Natural killer cell treated with Interleukin-12 subunit alpha and Interleukin-12 subunit beta and Interleukin-15 and Interleukin-18, amount 100 ng/mL, for 72 hours (primary cell): ENCODE results near the gene DCUN1D4. TPM values are rescaled to one million over a fixed set of nuclear protein-coding genes. Genes with fewer than 3 reads are reported as not detected.

Source experiments
- ATAC-seq, 2 donors: fragments of 150-1000 bp; cut with Tn5 transposase in 1 of 2; sonication (Bioruptor Pico), chemical (Tn5 transposase) in 1 of 2; 2 replicates each; pipeline ENCODE4 v1.10.0; 2021
- DNase-seq: peaks from one replicate; pipeline ENCODE4 v3.0.0; 2022; ENCODE audit warnings: low spot score
- H3K27ac Mint-ChIP-seq, 2 donors: 1 replicate in 1 of 2; 2 replicates in 1 of 2; pipeline ENCODE4 v1.8.0; 2022; ENCODE audit warnings: mixed read lengths in 2 of 2, mild to moderate bottlenecking in 1 of 2, moderate library complexity in 1 of 2
- H3K27me3 Mint-ChIP-seq, 2 donors: 1 replicate in 1 of 2; 2 replicates in 1 of 2; pipeline ENCODE4 v1.8.0; 2022; ENCODE audit warnings: mixed read lengths in 2 of 2
- H3K36me3 Mint-ChIP-seq: one replicate; pipeline ENCODE4 v1.8.0; 2022; ENCODE audit warnings: mixed read lengths
- H3K4me1 Mint-ChIP-seq, 2 donors: 1 replicate in 1 of 2; 2 replicates in 1 of 2; pipeline ENCODE4 v1.8.0; 2022; ENCODE audit warnings: low read depth in 2 of 2, mixed read lengths in 2 of 2, mild to moderate bottlenecking in 1 of 2
- H3K4me3 Mint-ChIP-seq: one replicate; pipeline ENCODE4 v1.8.0; 2022; ENCODE audit warnings: mixed read lengths
- H3K9me3 Mint-ChIP-seq: 2 replicates; pipeline ENCODE4 v1.8.0; 2022; ENCODE audit warnings: mixed read lengths
- total RNA-seq, 2 donors: library from RNA; stranded (reverse); gene quantifications; one replicate each; pipeline ENCODE4 v1.2.3, GENCODE V29; 2022

The DCUN1D4 gene
- total RNA-seq, result 10 to 100 TPM; 29.3 to 30.4 TPM

DNA sequence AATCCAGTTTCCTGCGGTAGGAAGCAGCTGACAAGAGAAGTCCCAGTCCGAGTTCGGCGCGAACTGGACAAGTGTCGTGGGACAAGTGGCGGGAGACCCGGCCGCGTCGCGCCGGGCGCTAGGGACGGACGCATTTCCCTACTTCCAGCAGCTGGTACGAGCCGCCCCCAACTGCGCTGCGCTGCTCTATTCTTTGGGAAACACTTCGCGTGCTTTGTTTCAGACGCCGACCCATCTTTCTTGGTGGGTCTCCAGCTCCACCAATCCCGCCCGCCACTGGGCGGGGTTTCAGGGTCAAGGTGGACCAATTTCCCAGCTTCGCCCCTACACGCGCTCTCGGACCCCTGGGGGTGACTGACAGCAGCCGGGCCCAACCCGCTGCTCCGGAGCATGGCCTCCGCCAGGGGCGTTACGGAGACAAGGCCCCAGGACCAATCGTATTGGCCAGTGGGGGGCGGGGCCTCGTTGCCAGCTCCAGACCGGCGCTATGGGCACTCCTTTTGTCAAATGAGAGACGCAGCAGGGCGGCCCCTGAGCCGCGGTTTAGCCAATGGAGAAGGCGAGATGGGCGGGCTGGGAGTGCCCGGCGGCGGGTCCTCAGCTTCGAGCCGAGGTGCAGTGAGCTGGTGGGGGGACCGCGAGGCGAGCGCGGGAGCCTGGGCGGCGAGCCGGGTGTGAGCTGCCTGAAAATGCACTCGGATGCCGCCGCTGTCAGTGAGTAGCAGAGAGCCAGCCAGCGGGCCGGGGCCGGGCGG lies at the start of gene DCUN1D4:
Gene DCUN1D4, plus strand, starts transcription at position 600 of the 755 bp plus-strand sequence. Its CDS starts 90 bp downstream, at position 690.
- Mint-ChIP-seq H3K9me3 (no peaks in the 10 kb centered on the region), H3K4me3 (peak within 1 kb of the TSS; percentile 87), H3K27me3 (no peaks in the 10 kb centered on the region), H3K4me1 (peaks cover 18% of the 10 kb centered on the region in 2 donors), H3K36me3 (no peaks in the 10 kb centered on the region), H3K27ac (peak within 1 kb of the TSS; percentile 71 to 84)
- ATAC-seq (peak; percentile 97), DNase-seq (peak; percentile 100)

DNA sequence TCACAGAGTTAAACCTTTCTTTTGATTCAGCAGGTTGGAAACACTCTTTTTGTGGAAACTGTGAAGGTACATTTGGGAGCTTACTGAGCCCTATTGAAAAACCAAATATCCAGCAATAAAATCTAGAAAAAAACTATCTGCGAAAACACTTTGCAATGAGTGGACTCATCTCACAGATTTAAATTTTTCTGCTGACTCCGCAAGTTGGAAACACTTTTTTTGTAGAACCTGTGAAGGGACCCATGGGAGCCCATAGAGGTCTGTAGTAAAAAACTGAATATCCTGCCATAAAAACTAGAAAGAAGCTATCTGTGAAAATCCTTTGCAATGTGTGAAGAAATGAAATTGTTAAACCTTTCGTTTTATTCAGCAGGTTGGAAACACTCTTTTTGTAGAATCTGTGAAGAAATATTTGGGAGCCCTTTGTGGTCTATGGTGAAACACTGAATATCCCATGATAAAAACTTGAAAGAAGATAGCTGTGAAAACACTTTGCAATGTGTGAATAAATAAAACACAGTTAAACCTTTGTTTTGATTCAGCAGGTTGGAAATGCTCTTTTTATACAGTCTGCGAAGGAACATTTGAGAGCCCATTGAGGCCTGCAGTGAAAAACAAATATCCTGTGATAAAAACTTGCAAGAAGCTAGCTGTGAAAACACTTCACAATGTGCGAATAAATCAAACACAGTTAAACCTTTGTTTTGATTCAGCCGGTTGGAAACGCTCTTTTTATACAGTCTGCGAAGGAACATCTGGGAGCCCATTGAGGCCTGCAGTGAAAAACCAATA lies 22.3 kb upstream of the DCUN1D4 start:
- peaks cover 12% of the 10 kb centered on the region for H3K9me3 Mint-ChIP-seq
- ATAC-seq (no peak), DNase-seq (no peak)
- peaks cover 6 to 12% of the 10 kb centered on the region in 2 donors for H3K27me3 Mint-ChIP-seq
- H3K4me1 Mint-ChIP-seq, result no peaks in the 10 kb centered on the region
- no peak overlapping the region for H3K27ac Mint-ChIP-seq
- H3K4me3 Mint-ChIP-seq, result no peak overlapping the region
- H3K36me3 Mint-ChIP-seq, result peaks cover 34% of the 10 kb centered on the region

DNA sequence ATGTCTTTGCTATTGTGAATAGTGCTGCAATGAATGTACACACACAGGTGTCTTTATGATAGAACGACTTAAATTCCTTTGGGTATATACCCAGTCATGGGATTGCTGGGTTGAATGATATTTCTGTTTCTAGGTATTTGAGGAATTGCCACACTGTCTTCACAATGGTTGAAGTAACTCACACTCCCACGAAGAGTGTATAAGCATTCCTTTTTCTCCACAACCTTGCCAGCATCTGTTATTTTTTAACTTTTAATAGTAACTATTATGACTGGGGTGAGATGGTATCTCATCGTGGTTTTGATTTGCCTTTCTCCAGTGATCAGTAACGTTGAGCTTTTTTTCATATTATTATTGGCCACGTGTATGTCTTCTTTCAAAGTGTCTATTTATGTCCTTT lies 17.6 kb upstream of the DCUN1D4 start:
- no peak overlapping the region for H3K27ac Mint-ChIP-seq
- H3K9me3 Mint-ChIP-seq, result peaks cover 4% of the 10 kb centered on the region
- peaks cover 17 to 26% of the 10 kb centered on the region in 2 donors for H3K27me3 Mint-ChIP-seq
- DNase-seq, result no peak
- no peak for ATAC-seq
- peaks cover 0 to 4% of the 10 kb centered on the region in 2 donors for H3K4me1 Mint-ChIP-seq
- no peak overlapping the region for H3K4me3 Mint-ChIP-seq
- peaks cover 12% of the 10 kb centered on the region for H3K36me3 Mint-ChIP-seq

DNA sequence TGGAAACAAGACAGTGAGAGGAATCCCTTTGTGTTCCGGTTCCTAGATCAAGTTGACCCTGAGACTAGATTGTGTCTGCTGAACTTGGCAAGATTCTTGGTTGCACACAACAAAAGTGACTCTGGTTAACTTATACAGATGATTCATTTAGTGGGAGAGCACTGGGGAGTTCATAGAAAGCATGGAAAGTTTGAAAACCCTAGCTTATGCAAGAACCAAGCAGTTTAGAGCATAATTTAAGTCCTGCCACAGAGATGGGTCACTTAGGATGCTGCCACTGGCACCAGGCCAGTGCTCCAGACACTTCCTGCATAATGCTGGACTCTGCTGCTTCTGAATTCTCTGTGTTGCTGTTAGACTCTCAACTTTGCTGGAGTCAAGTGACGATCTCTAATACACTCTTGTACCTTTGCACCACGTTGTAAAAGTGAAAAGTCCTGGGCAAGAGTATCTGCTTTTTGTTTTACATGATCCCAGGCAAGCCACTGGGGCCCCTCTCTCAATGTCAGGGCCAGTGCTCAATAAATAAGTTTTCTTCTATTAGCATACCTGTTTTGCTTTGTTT lies 12.7 kb upstream of the DCUN1D4 start:
- H3K27ac Mint-ChIP-seq, result no peak overlapping the region
- ATAC-seq, result no peak
- no peaks in the 10 kb centered on the region for H3K36me3 Mint-ChIP-seq
- H3K4me3 Mint-ChIP-seq, result no peak overlapping the region
- no peak for DNase-seq
- H3K9me3 Mint-ChIP-seq, result no peaks in the 10 kb centered on the region
- H3K27me3 Mint-ChIP-seq, result peaks cover 20 to 29% of the 10 kb centered on the region in 2 donors
- peaks cover 0 to 4% of the 10 kb centered on the region in 2 donors for H3K4me1 Mint-ChIP-seq

DNA sequence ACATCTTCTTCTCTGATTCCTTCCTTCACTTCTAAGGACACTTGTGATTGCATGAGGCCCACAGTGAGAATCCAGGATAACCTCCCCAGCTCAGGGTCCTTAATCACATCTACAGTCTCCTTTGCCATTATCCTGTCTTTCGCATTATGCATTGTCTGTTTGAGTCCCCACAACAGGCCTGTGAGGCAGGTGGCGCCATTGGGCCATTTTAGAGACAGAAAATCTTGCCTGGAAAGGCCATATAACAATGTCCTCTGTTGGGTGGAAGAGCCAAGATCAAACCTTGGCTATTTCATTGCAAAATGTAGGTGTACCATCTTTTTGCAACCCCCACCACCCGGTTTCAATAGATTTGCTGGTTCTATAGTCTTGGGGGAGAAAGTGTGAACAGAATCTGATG lies 11.8 kb upstream of the DCUN1D4 start:
- Mint-ChIP-seq H3K4me3 (no peak overlapping the region), H3K27ac (no peak overlapping the region), H3K36me3 (no peaks in the 10 kb centered on the region), H3K9me3 (no peaks in the 10 kb centered on the region), H3K4me1 (peaks cover 0 to 4% of the 10 kb centered on the region in 2 donors), H3K27me3 (peaks cover 21 to 32% of the 10 kb centered on the region in 2 donors)
- DNase-seq (no peak), ATAC-seq (peak in 1 of 2 donors; percentile 32)

DNA sequence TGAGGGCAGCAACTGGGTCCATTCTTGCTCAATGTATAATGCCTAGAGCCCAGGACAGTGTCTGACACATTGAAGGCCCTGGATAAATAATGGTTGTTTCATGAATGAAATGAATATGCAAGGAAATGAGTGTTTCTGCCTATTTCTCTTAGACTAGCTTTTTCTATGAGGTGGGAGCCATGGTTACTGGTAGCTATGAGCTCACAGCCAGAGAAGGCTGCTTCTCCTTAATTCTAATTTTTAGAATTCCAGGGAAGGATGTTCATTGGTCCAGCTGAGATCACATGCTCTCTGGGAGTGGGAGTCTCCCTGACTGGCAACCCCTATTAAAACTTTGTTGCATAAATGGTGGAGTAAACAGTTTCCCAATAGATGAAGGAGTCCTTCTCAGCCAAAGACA lies 9.7 kb upstream of the DCUN1D4 start:
- no peak for ATAC-seq
- Mint-ChIP-seq H3K4me3 (no peak overlapping the region), H3K9me3 (no peaks in the 10 kb centered on the region), H3K27ac (no peak overlapping the region), H3K36me3 (no peaks in the 10 kb centered on the region), H3K27me3 (peaks cover 13 to 24% of the 10 kb centered on the region in 2 donors), H3K4me1 (peaks cover 0 to 7% of the 10 kb centered on the region in 2 donors)
- DNase-seq, result no peak

DNA sequence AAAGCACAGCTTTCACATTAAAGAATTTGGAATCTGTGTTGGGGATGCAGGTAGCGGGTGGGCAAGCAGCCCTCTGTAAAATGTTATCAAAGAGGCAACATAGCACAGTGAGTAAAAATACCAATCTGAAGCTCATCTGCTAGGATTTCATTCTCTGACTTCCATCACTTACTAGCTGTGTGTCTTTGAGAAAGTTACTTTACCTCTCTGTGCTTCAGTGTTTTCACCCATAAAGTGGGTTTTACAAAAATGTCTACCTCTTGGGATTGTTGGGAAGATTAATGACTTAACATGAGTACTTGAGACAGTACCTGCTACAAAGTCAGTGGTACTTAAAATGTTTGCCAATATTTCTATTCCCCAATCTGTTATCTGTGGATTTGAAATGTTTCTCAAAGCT lies 7.9 kb upstream of the DCUN1D4 start:
- Mint-ChIP-seq H3K9me3 (no peaks in the 10 kb centered on the region), H3K27ac (no peak overlapping the region), H3K36me3 (no peaks in the 10 kb centered on the region), H3K27me3 (peaks cover 7% of the 10 kb centered on the region in 2 donors), H3K4me1 (peaks cover 0 to 3% of the 10 kb centered on the region in 2 donors), H3K4me3 (no peak overlapping the region)
- ATAC-seq (no peak), DNase-seq (no peak)

DNA sequence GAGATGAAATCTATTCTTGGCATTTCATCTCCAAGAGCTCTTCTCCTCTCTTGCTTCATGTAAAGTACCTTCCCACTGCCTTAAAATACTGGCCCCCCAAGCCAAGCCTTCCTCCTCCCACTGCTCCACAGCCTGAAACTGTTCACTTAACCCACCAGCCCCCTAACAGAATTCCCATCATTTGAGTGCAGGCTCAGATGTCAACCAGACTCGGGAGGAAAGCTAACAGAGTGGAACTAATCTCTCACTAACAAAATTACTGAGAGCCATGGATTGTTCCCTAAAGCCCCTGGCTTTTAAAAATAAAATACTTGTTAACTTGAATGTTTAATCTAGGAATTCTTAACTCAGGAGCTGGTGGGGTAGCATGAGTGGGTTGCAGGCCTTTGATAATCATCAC lies 7.1 kb upstream of the DCUN1D4 start:
- DNase-seq, result no peak
- no peaks in the 10 kb centered on the region for H3K36me3 Mint-ChIP-seq
- no peak overlapping the region for H3K27ac Mint-ChIP-seq
- H3K27me3 Mint-ChIP-seq, result peaks cover 6 to 7% of the 10 kb centered on the region in 2 donors
- ATAC-seq, result no peak
- no peak overlapping the region for H3K4me3 Mint-ChIP-seq
- peaks cover 0 to 3% of the 10 kb centered on the region in 2 donors for H3K4me1 Mint-ChIP-seq
- no peaks in the 10 kb centered on the region for H3K9me3 Mint-ChIP-seq

DNA sequence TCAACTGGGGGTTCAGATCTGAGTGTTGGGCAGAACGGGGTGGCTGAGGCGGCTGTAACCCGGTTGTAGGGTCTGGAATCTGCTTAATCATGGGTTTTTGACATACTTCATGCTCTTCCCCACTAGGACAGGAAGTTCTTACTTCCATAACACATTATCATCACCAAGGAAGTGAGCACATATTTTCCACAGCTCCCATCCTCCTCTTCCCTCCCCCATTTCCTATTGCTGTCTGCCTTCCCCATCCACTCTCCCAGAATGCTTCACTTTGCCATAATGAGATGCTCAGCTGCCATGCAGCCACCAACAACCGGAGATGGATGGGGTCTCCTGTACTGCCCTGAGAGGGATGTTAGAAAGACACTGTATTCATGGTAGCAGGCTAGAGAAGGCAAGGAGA lies 6.4 kb upstream of the DCUN1D4 start:
- ATAC-seq, result no peak
- H3K4me1 Mint-ChIP-seq, result peaks cover 0 to 3% of the 10 kb centered on the region in 2 donors
- no peaks in the 10 kb centered on the region for H3K9me3 Mint-ChIP-seq
- no peaks in the 10 kb centered on the region for H3K36me3 Mint-ChIP-seq
- DNase-seq, result no peak
- peaks cover 5 to 6% of the 10 kb centered on the region in 2 donors for H3K27me3 Mint-ChIP-seq
- H3K4me3 Mint-ChIP-seq, result no peak overlapping the region
- H3K27ac Mint-ChIP-seq, result no peak overlapping the region

DNA sequence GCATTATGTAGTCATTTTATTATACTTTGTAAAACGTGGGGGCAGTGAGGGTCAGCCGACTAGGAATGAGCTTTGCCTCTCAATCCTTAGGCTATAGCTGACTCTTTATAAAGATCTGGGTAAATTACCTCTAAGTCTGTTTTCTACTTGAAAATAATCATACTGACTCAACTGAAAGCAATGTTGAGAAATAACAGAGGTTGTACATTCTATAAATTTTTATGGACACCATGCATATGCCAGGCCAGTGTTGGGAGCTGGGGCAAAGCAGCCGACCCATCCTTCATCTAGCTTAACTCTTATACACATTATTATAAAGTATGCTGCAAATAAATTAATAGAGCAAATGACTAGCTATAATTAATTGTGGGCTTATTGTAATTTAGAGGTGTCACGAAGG lies 2.2 kb upstream of the DCUN1D4 start:
- H3K4me3 Mint-ChIP-seq, result no peak overlapping the region
- DNase-seq, result no peak
- H3K9me3 Mint-ChIP-seq, result no peaks in the 10 kb centered on the region
- H3K36me3 Mint-ChIP-seq, result no peaks in the 10 kb centered on the region
- peaks cover 12 to 17% of the 10 kb centered on the region in 2 donors for H3K4me1 Mint-ChIP-seq
- ATAC-seq, result no peak
- no peaks in the 10 kb centered on the region for H3K27me3 Mint-ChIP-seq
- no peak overlapping the region for H3K27ac Mint-ChIP-seq

DNA sequence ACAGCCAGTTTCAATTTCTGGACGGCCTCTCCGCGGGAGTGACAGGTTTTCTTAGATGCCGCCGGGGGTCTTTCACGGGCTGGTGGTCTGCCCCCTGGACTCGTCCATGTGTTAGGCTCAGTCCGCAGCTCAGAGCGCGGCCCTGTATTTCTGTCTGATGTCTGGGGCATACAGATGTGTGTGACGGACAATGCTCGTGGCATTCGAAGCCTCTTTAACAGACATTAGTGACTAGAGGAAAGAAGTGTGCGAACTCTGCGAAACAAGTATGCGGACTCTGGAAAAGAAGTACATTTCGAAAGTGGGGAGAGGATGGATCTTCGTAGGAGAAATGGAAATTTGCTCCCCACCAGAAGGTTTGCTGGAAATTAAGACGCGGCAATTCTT lies 793 bp upstream of the DCUN1D4 start:
- H3K4me3 Mint-ChIP-seq, result peak overlapping the region; percentile 87
- no peak for DNase-seq
- H3K27ac Mint-ChIP-seq, result peak overlapping the region; percentile 71 to 83
- no peaks in the 10 kb centered on the region for H3K36me3 Mint-ChIP-seq
- H3K27me3 Mint-ChIP-seq, result no peaks in the 10 kb centered on the region
- peaks cover 16 to 18% of the 10 kb centered on the region in 2 donors for H3K4me1 Mint-ChIP-seq
- no peaks in the 10 kb centered on the region for H3K9me3 Mint-ChIP-seq
- no peak for ATAC-seq

DNA sequence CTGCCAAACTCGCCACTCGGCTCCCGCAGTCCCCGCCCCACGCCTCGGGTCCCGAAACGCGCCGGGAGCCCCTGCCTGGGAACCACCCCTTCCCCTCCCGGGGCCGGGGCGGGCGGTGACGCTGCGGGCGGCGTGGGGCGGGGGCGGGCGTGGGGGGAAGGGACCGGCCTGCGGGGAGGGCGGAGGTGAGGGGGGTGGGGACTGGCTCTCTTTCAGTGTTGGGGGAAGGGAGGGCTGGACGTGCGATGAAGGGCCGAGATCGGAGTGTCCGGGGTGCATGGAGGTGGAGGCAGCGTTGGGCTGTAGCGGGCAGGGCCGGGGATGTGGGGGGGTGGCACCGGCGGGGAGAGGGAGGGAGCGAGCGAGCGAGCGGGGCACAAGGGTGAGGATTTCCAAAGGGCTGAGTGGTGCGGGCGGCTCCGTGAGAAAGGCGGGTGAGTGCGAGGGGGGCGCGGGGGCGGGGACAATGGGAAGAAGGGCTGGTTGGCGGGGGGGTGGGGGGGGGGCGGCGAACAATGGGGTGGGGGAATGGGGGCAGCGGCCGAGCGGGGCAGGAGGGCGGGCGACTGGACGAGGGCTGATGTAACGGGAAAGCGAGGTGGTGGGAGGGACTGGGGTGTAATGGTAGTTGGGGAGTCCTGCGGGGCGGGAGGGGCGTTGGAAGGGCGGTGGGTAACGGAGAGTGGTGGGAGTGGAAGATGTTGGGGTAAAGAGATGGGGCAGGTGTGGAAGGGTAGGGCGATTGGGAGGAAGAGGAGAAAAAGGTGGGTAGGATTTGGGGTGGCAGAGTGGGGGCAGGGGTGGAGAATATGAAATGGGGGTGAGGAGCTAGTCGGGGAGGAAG lies 578 bp downstream of the DCUN1D4 start:
- ATAC-seq, result peak; percentile 45 to 62
- H3K36me3 Mint-ChIP-seq, result no peaks in the 10 kb centered on the region
- peak overlapping the region; percentile 87 for H3K4me3 Mint-ChIP-seq
- H3K4me1 Mint-ChIP-seq, result peaks cover 18 to 20% of the 10 kb centered on the region in 2 donors
- H3K27me3 Mint-ChIP-seq, result no peaks in the 10 kb centered on the region
- DNase-seq, result no peak
- peak overlapping the region; percentile 71 to 84 for H3K27ac Mint-ChIP-seq
- H3K9me3 Mint-ChIP-seq, result no peaks in the 10 kb centered on the region
